Measurements from ENCODE around the gene KLK6.

Gene KLK6

DNA sequence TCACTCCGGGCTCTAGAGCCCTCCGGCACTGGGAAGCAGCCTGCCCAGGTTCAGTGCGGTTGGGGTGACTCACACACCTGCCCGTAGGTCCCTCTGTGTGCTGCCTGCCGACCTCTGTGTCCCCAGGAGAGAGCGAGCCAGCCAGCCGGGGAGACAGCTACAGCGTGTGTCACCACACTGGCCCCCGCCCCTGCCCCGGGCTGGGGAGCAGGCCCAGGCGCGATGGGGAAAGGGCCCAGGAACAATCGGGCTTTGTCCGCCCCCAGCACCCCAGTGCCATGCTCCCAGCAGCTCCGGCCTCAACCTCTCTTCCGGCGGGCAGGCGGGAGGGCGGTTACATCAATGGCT, at the start of gene KLK6:
Gene KLK6, minus strand, starts transcription at position 179 of the 348 bp plus-strand sequence. CDS start 1,487 bp downstream, outside the sequence.
- Histone ChIP-seq H3K9ac (ENCODE audit: low read length) (no peak within 1 kb of the TSS), H3K4me3 (ENCODE audit: low read depth in 1 of 2, low read length in 2 of 2) (no peak within 1 kb of the TSS), H3K27ac (ENCODE audit: low read depth, low read length) (no peak within 1 kb of the TSS)

GRCh38 chr19:51018745-51019543, 49.6 kb upstream of the KLK6 start:
- H3K36me3 ChIP-seq (ENCODE audit: insufficient read depth, low read length), result no peaks in the 10 kb centered on the region
- no peak overlapping the region for H3K27ac ChIP-seq (ENCODE audit: low read depth, low read length)
- no peak overlapping the region for H3K9ac ChIP-seq (ENCODE audit: low read length)
- H3K4me3 ChIP-seq (ENCODE audit: low read depth in 1 of 2, low read length in 2 of 2), result no peak overlapping the region
- H3K4me1 ChIP-seq (ENCODE audit: insufficient read depth, low read length), result no peaks in the 10 kb centered on the region
- peaks cover 22 to 58% of the 10 kb centered on the region in 2 donors for H3K27me3 ChIP-seq (ENCODE audit: control insufficient read depth in 1 of 2, insufficient read depth in 2 of 2, low read length in 2 of 2)
- no peaks in the 10 kb centered on the region for H3K9me3 ChIP-seq (ENCODE audit: low read length)

More for the DNA sequence above, at the start of gene KLK6:
- Histone ChIP-seq H3K27me3 (ENCODE audit: control insufficient read depth in 1 of 2, insufficient read depth in 2 of 2, low read length in 2 of 2) (peaks cover 0 to 20% of the 10 kb centered on the region in 2 donors), H3K4me1 (ENCODE audit: insufficient read depth, low read length) (no peaks in the 10 kb centered on the region), H3K9me3 (ENCODE audit: low read length) (no peaks in the 10 kb centered on the region), H3K36me3 (ENCODE audit: insufficient read depth, low read length) (no peaks in the 10 kb centered on the region)

DNA sequence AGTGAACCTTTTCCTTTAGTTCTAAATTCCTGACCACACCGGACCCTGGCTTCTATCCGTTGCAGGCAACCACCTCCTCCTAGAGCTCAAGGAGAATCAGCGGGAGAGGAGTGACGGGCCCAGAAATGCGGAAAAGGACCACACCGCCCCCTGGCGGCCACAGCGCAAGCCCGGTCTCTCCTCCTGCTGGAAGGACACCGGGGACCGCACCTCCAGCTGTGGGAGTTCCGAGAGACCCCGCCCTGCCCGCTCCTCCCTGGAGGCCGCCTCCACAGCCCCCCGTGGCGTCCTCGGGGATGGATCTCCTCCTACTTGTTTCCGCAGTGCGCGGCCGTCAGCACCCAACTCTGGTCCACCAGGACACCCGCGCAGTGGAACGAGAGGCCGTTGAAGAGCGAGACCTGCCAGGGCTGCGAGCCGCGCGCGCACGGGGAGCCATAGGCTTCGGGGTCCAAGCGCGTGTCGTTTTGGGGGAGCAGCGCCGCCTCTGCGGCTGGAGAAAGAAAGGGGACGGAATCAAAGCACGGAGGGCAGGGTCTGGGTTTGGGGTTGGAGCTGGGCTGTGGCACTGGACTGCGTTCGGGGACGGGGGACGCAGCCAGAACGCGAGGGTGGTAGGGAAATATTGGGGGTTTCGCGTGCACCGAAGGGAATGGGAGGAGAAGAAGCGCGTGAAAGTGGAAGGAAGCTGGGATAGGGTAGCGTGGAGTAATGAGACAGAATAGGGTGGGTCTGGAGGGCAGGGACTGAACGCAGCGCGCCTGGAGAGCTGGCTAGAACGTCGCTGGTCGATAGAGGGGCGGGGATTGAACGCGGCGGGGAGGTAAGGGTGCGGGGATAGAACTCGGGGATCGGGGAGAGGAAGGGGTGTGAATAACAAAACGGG, 47.6 kb upstream of the KLK6 start:
- no peak overlapping the region for H3K27ac ChIP-seq (ENCODE audit: low read depth, low read length)

GRCh38 chr19:51015691-51016267, 46.4 kb upstream of the KLK6 start:
- Histone ChIP-seq H3K9ac (ENCODE audit: low read length) (no peak overlapping the region), H3K4me3 (ENCODE audit: low read depth in 1 of 2, low read length in 2 of 2) (no peak overlapping the region), H3K9me3 (ENCODE audit: low read length) (no peaks in the 10 kb centered on the region), H3K4me1 (ENCODE audit: insufficient read depth, low read length) (no peaks in the 10 kb centered on the region), H3K27me3 (ENCODE audit: control insufficient read depth in 1 of 2, insufficient read depth in 2 of 2, low read length in 2 of 2) (peaks cover 14 to 62% of the 10 kb centered on the region in 2 donors), H3K27ac (ENCODE audit: low read depth, low read length) (no peak overlapping the region), H3K36me3 (ENCODE audit: insufficient read depth, low read length) (no peaks in the 10 kb centered on the region)

More for the DNA sequence above, 47.6 kb upstream of the KLK6 start:
- H3K9ac ChIP-seq (ENCODE audit: low read length), result no peak overlapping the region
- no peaks in the 10 kb centered on the region for H3K9me3 ChIP-seq (ENCODE audit: low read length)
- no peaks in the 10 kb centered on the region for H3K36me3 ChIP-seq (ENCODE audit: insufficient read depth, low read length)
- H3K27me3 ChIP-seq (ENCODE audit: control insufficient read depth in 1 of 2, insufficient read depth in 2 of 2, low read length in 2 of 2), result peaks cover 17 to 62% of the 10 kb centered on the region in 2 donors
- no peaks in the 10 kb centered on the region for H3K4me1 ChIP-seq (ENCODE audit: insufficient read depth, low read length)
- no peak overlapping the region for H3K4me3 ChIP-seq (ENCODE audit: low read depth in 1 of 2, low read length in 2 of 2)

DNA sequence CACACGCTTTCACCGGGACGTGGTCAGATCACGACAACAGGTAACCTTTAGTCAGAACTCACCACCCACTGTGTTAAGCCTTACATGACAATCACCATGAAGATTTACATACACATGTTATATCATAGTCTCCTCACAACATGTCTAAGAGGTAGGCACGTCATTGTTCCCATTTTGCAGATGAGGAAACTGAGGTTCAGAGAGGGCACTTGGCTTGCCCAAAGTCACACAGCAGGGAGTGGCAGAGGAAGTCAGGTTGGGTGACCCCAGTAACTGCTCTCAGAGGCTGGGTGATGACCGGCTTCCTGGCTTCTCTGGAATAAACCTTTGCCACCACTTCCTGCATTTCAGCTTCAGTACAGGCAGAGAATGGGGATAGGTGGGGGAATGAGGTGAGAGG, 44.9 kb upstream of the KLK6 start:
- Histone ChIP-seq H3K4me1 (ENCODE audit: insufficient read depth, low read length) (no peaks in the 10 kb centered on the region), H3K27me3 (ENCODE audit: control insufficient read depth in 1 of 2, insufficient read depth in 2 of 2, low read length in 2 of 2) (peaks cover 14 to 58% of the 10 kb centered on the region in 2 donors)

DNA sequence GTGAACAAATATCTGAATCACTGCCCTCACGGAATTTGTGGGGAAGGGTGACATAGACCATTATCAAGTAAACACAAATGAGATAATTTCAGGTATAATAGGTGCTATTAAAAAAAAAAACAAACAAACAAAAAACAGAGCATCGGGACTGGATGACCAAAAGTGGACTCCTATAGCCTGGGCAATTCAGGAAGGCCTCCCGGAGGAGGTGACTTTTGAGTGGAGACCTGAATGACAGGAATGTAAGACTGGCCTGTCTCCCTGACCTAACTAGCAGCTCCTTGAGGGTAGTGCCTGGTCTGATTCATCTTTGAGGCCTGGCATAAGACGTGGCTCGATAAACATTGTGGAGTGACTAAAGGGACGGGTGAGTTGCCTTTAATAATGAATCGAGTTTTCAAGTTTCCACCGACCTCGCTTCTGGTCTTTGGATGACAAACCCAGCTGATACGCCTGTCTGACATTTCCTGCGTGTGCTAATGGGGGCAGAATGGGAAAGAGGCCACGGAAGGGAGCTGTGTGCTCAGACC, 43.3 kb upstream of the KLK6 start:
- Histone ChIP-seq H3K4me1 (ENCODE audit: insufficient read depth, low read length) (no peaks in the 10 kb centered on the region), H3K9ac (ENCODE audit: low read length) (no peak overlapping the region), H3K27ac (ENCODE audit: low read depth, low read length) (no peak overlapping the region), H3K4me3 (ENCODE audit: low read depth in 1 of 2, low read length in 2 of 2) (no peak overlapping the region), H3K9me3 (ENCODE audit: low read length) (no peaks in the 10 kb centered on the region), H3K36me3 (ENCODE audit: insufficient read depth, low read length) (no peaks in the 10 kb centered on the region), H3K27me3 (ENCODE audit: control insufficient read depth in 1 of 2, insufficient read depth in 2 of 2, low read length in 2 of 2) (peaks cover 14 to 44% of the 10 kb centered on the region in 2 donors)

More for the DNA sequence above, 44.9 kb upstream of the KLK6 start:
- H3K27ac ChIP-seq (ENCODE audit: low read depth, low read length), result no peak overlapping the region
- no peaks in the 10 kb centered on the region for H3K36me3 ChIP-seq (ENCODE audit: insufficient read depth, low read length)
- no peak overlapping the region for H3K9ac ChIP-seq (ENCODE audit: low read length)
- H3K9me3 ChIP-seq (ENCODE audit: low read length), result no peaks in the 10 kb centered on the region
- H3K4me3 ChIP-seq (ENCODE audit: low read depth in 1 of 2, low read length in 2 of 2), result no peak overlapping the region

DNA sequence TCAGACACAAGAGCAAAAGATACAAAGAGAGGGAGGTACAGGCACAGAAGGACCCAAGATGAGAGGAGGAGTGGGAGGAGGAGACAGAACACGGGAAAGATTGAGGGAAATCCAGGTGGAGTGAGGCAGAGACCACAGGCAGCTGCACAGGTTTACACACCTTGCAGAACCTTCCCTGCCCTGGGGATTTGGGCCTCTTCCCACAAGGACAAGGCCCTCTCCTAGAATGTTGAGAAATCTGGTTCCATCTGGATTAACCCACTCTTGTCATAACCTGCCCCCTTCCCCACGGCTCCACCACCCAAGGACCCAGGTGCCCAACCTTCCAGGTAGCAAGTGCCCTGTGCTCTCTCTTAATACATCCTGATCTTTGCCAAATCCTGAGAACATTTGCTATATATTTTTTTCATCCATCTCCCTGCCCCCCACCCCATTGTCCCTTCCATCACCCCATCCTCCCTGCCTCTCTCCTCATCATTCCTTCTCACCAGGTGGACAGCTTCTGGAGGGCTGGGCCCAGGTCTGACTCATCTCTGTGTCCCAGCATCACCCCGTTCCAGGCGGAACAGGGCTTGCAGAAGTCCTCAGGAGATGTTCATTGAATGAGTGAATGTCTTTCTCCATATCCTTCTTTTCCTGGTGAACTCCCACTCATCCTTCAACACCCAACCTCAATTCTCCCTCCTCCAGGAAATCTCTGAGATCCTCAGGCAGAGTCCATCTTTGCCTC, 40.8 kb upstream of the KLK6 start:
- Histone ChIP-seq H3K4me3 (ENCODE audit: low read depth in 1 of 2, low read length in 2 of 2) (no peak overlapping the region), H3K4me1 (ENCODE audit: insufficient read depth, low read length) (no peaks in the 10 kb centered on the region), H3K27ac (ENCODE audit: low read depth, low read length) (no peak overlapping the region), H3K9ac (ENCODE audit: low read length) (no peak overlapping the region), H3K36me3 (ENCODE audit: insufficient read depth, low read length) (no peaks in the 10 kb centered on the region), H3K27me3 (ENCODE audit: control insufficient read depth in 1 of 2, insufficient read depth in 2 of 2, low read length in 2 of 2) (peaks cover 4 to 27% of the 10 kb centered on the region in 2 donors), H3K9me3 (ENCODE audit: low read length) (no peaks in the 10 kb centered on the region)

DNA sequence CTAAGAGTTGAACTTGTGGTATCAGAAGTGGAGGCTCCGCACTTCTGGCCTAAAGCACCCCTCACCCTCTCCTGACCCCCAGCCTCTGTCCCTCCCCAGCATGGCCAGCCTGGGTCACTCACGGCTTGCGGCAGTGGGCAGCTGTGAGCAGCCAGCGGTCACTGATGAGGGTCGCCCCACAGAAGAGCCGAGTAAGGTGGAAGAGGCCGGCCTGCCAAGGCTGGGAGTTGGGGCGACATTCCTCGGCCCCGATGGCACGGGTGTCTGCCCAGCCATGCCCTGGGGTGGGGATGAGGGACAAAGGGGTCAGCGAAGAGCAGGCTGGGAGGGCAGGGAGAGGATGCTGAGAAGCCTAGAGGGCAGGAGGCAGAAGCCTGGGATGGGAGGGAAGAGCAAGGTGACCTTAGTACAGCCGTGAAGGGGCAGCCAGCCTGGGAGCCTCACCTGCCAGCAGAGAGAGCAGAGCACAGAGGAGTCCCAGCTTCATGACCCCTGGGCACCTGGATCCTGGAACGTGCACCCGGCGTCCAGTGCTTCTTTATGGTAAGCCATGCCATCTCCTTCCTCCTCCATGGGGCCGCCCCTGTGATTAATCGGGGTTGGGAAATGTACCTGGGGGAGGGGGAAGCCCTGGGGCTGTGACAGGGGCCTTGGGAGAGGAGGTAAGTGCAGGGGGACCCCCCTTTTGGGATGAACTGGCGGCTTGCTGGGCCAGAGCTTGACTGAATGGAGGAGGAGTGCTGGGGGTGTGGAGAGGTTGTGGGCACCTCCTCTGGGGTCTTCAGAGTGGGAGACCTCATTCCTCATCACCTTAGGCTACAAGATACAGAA, 39.9 kb upstream of the KLK6 start:
- H3K4me1 ChIP-seq (ENCODE audit: insufficient read depth, low read length), result no peaks in the 10 kb centered on the region
- H3K27ac ChIP-seq (ENCODE audit: low read depth, low read length), result no peak overlapping the region
- H3K9me3 ChIP-seq (ENCODE audit: low read length), result no peaks in the 10 kb centered on the region
- H3K36me3 ChIP-seq (ENCODE audit: insufficient read depth, low read length), result no peaks in the 10 kb centered on the region
- no peak overlapping the region for H3K9ac ChIP-seq (ENCODE audit: low read length)
- H3K27me3 ChIP-seq (ENCODE audit: control insufficient read depth in 1 of 2, insufficient read depth in 2 of 2, low read length in 2 of 2), result peaks cover 0 to 18% of the 10 kb centered on the region in 2 donors
- H3K4me3 ChIP-seq (ENCODE audit: low read depth in 1 of 2, low read length in 2 of 2), result no peak overlapping the region

GRCh38 chr19:51007488-51007887, 38.1 kb upstream of the KLK6 start:
- Histone ChIP-seq H3K27me3 (ENCODE audit: control insufficient read depth in 1 of 2, insufficient read depth in 2 of 2, low read length in 2 of 2) (peaks cover 2 to 23% of the 10 kb centered on the region in 2 donors), H3K4me1 (ENCODE audit: insufficient read depth, low read length) (no peaks in the 10 kb centered on the region), H3K36me3 (ENCODE audit: insufficient read depth, low read length) (no peaks in the 10 kb centered on the region), H3K4me3 (ENCODE audit: low read depth in 1 of 2, low read length in 2 of 2) (no peak overlapping the region), H3K9ac (ENCODE audit: low read length) (no peak overlapping the region), H3K9me3 (ENCODE audit: low read length) (no peaks in the 10 kb centered on the region), H3K27ac (ENCODE audit: low read depth, low read length) (no peak overlapping the region)

DNA sequence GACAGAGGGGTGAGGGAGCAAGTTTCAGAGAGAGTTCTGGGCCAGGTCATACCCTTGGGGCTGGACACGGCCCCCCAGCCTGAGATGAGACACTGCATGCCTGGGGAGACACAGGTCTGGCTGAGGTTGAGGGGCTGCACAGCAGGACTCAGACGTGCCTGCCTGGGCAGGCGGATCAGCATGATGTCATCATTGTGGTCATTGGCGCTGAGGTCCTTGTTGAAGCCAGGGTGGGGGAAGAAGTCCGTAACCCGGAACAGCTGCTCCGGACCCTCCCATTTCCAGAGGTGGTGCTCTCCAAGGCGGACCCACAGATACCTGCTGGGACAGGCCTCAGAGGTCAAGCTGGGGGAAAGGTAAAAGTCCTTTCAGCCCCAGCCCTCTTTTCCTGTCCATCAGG, 37.0 kb upstream of the KLK6 start:
- H3K4me3 ChIP-seq (ENCODE audit: low read depth in 1 of 2, low read length in 2 of 2), result no peak overlapping the region
- no peak overlapping the region for H3K27ac ChIP-seq (ENCODE audit: low read depth, low read length)
- H3K9ac ChIP-seq (ENCODE audit: low read length), result no peak overlapping the region
- H3K4me1 ChIP-seq (ENCODE audit: insufficient read depth, low read length), result no peaks in the 10 kb centered on the region
- H3K27me3 ChIP-seq (ENCODE audit: control insufficient read depth in 1 of 2, insufficient read depth in 2 of 2, low read length in 2 of 2), result peaks cover 8 to 33% of the 10 kb centered on the region in 2 donors
- H3K9me3 ChIP-seq (ENCODE audit: low read length), result no peaks in the 10 kb centered on the region
- no peaks in the 10 kb centered on the region for H3K36me3 ChIP-seq (ENCODE audit: insufficient read depth, low read length)
